ENCODE measurements around the gene SUSD6.
A peak's percentile ranks its signal among the peaks of the same experiment; 100 is the strongest.
"Not testable (repeated sequence)": the region's sequence is repeated elsewhere in the genome, so short reads cannot be mapped to it uniquely, and the experiment has no call there.

The SUSD6 gene

GRCh38 chr14:69620981-69621380, 9.6 kb downstream of the SUSD6 start:
- no peak for DNase-seq (ENCODE audit: low spot score)

- DNase-seq (ENCODE audit: low spot score), result no peak
Observed at GRCh38 chr14:69624136-69624535, 12.7 kb downstream of the SUSD6 start.

- no peak for DNase-seq (ENCODE audit: low spot score)
Observed at GRCh38 chr14:69625299-69626131, 14.1 kb downstream of the SUSD6 start.

- no peak for DNase-seq (ENCODE audit: low spot score)
Observed at GRCh38 chr14:69626132-69626500, 14.7 kb downstream of the SUSD6 start.

- DNase-seq (ENCODE audit: low spot score), result no peak
Observed at GRCh38 chr14:69629225-69630127, 18.1 kb downstream of the SUSD6 start.

- no peak for DNase-seq (ENCODE audit: low spot score)
Observed at GRCh38 chr14:69630360-69630759, 19.0 kb downstream of the SUSD6 start.

- no peak for DNase-seq (ENCODE audit: low spot score)
Observed at GRCh38 chr14:69631509-69631908, 20.1 kb downstream of the SUSD6 start.

- DNase-seq (ENCODE audit: low spot score), result no peak
Observed at GRCh38 chr14:69632164-69632563, 20.8 kb downstream of the SUSD6 start.

- no peak for DNase-seq (ENCODE audit: low spot score)
Observed at GRCh38 chr14:69632593-69633151, 21.3 kb downstream of the SUSD6 start.

- no peak for DNase-seq (ENCODE audit: low spot score)
Observed at GRCh38 chr14:69633238-69633637, 21.8 kb downstream of the SUSD6 start.

GRCh38 chr14:69635981-69636639, 24.7 kb downstream of the SUSD6 start:
- no peak for DNase-seq (ENCODE audit: low spot score)

GRCh38 chr14:69636718-69637480, 25.5 kb downstream of the SUSD6 start:
- DNase-seq (ENCODE audit: low spot score), result no peak

GRCh38 chr14:69637503-69638031, 26.2 kb downstream of the SUSD6 start:
- DNase-seq (ENCODE audit: low spot score), result no peak

GRCh38 chr14:69640931-69641330, 29.5 kb downstream of the SUSD6 start:
- no peak for DNase-seq (ENCODE audit: low spot score)

GRCh38 chr14:69642212-69642793, 30.9 kb downstream of the SUSD6 start:
- not testable (repeated sequence) for DNase-seq (ENCODE audit: low spot score)

GRCh38 chr14:69643430-69644200, 32.2 kb downstream of the SUSD6 start:
- DNase-seq (ENCODE audit: low spot score), result peak; percentile 93

- DNase-seq (ENCODE audit: low spot score), result no peak
Observed at GRCh38 chr14:69644814-69645213, 33.4 kb downstream of the SUSD6 start.

GRCh38 chr14:69647213-69647612, 35.8 kb downstream of the SUSD6 start:
- DNase-seq (ENCODE audit: low spot score), result no peak

- DNase-seq (ENCODE audit: low spot score), result not testable (repeated sequence)
Observed at GRCh38 chr14:69647642-69648041, 36.2 kb downstream of the SUSD6 start.
